ENCODE data around the gene HNRNPL. TPM values are rescaled to one million over a fixed set of nuclear protein-coding genes. Genes with fewer than 3 reads are reported as not detected.
A peak's percentile ranks its signal among the peaks of the same experiment; 100 is the strongest.

Gene HNRNPL
- total and polyA plus RNA-seq, 9 of the 15 experiments (the other 6 are each of a cell fraction or from before 2014, with no cell fraction given): 39.5 to 610 (median 299) TPM

GRCh38 chr19:38819231-38819920 is 30.4 kb downstream of the HNRNPL start (continued):
- TF ChIP-seq JUND (IDR thresholded peaks at IDR 0.05; ENCODE audit: borderline replicate concordance, low read depth, low read length) (peak; percentile 80), JUND (tag; IDR thresholded peaks at IDR 0.05; ENCODE audit: borderline replicate concordance, low read depth, low read length) (peak; percentile 63; the same call in 1 of the 3 replicates), ZNF311 (CRISPR knock-in tag; IDR thresholded peaks at IDR 0.05) (no peak), SMAD4 (CRISPR knock-in tag; conservative IDR thresholded peaks at IDR 0.05) (peak; percentile 92), ZNF518B (CRISPR knock-in tag; IDR thresholded peaks at IDR 0.05) (no peak), KLF13 (tag; IDR thresholded peaks at IDR 0.05; ENCODE audit: borderline replicate concordance, low read depth) (no peak), ZNF384 (IDR thresholded peaks at IDR 0.05; ENCODE audit: low read depth, low read length) (no peak; the same call in 1 of the 2 replicates), MYBL2 (IDR thresholded peaks at IDR 0.05; ENCODE audit: low read depth) (no peak), MYBL2 (CRISPR knock-in tag; IDR thresholded peaks at IDR 0.05; ENCODE audit: borderline replicate concordance) (no peak), HDAC3 (IDR thresholded peaks at IDR 0.05; ENCODE audit: borderline replicate concordance, partially characterized antibody) (peak; percentile 76), ZNF133 (CRISPR knock-in tag; IDR thresholded peaks at IDR 0.05) (no peak), ZNF77 (CRISPR knock-in tag; IDR thresholded peaks at IDR 0.05) (no peak), POLR2AphosphoS2 (IDR thresholded peaks at IDR 0.05; ENCODE audit: low read length) (no peak), ZFP36 (IDR thresholded peaks at IDR 0.05; ENCODE audit: low read depth, low read length, partially characterized antibody) (peak; percentile 30), RFX1 (IDR thresholded peaks at IDR 0.05) (no peak), SNAPC5 (CRISPR knock-in tag; IDR thresholded peaks at IDR 0.05) (no peak), TCF7 (IDR thresholded peaks at IDR 0.05; ENCODE audit: borderline replicate concordance) (no peak), GTF2A2 (tag; IDR thresholded peaks at IDR 0.05) (no peak), ZNF609 (CRISPR knock-in tag; IDR thresholded peaks at IDR 0.05; ENCODE audit: borderline replicate concordance) (no peak)
